ENCODE measurements around the gene ADAMTS1.

The ADAMTS1 gene

GRCh38 chr21:26812173-26812572 is 33.0 kb downstream of the ADAMTS1 start:
- no peak for DNase-seq (ENCODE audit: low spot score)

GRCh38 chr21:26811482-26811881 is 33.7 kb downstream of the ADAMTS1 start:
- DNase-seq (ENCODE audit: low spot score): no peak

DNA sequence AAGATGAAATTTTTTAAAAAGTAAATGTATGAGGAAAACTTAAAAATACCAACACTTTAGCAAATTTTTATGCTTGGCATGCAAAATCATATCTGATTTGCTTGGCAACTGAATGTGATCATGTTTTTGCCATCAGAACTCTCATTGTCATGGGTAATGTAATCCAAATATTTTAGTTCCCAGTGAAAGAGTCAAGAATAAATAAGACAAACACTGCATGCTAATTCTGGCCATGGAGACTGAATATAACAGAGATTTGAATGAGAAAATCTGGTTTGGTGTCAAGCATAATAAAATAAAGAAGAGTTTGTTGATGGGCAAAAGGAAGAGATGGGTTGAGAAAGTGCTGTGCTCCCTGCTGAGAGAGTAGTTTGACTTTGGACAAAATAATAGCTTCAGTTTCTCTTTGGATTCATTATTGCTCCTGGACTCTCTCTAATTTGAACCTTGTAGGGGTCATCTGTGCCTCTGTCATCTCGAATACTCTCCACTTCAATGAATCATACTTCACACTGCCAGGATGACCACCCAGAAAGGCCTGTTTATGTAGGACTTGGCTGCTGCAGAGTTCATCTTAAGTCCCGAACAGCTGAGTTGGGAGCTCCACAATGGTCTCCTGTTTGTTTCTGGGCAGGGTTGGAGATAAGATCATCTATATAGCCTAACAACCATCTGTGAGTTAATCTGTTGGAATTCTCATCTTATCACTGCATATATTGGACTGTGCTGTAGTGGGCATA is 34.4 kb downstream of the ADAMTS1 start:
- no peak for DNase-seq (ENCODE audit: low spot score)

DNA sequence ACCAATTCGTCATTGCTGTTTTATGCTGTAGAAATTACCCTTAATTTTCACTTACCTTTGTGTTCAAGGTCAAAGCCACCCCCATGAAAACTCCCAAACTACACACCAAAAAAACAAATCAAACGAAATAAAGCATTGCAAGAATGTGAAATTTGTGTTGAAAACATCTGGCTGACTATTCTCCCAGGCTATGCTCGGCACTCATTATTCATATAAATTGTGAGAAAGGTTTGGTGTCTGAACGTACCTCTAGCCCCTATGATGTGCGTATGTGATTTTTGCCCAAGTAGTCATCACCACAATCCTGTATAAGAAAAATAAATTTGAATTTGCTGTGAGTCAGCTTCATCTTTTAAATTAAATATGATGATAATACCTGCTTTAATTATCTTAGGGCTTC is 34.9 kb downstream of the ADAMTS1 start:
- no peak for DNase-seq (ENCODE audit: low spot score)

- DNase-seq (ENCODE audit: low spot score): no peak
Measured at GRCh38 chr21:26809745-26810144, 35.5 kb downstream of the ADAMTS1 start.

- no peak for DNase-seq (ENCODE audit: low spot score)
Measured at GRCh38 chr21:26806801-26807295, 38.4 kb downstream of the ADAMTS1 start.

DNA sequence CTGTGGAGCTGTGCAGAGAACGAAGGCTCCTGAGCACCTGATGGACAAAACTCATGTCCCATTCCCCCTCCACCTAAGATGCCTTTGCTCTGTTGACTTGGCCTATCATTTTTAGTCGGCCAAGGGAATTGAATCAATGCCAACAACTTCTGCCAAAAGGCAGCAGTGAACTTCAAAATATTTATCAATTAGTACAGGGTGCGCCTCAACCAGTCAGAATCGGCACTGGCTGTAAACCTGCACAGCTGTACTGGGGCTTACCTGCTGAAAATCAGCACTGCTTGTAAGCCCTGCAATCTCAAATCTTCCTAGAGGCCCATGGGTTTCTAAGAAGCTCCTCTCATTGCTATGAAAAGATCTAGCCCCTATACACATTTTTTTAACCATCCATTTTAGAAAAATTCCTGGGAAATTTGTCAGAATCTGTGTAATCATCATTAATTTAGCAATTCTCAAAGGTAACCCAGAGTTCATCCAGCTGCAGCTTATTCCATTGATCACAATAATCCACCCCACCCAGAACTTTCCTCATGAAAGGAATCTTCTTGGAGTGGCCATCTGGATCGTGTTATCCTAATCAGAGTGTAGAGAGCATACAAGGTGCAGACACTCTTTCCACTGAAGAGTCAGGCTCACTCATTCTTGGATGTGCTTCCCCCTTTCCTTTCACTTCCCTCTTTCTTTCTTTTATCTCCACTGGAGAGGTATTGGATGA is 40.2 kb downstream of the ADAMTS1 start:
- no peak for DNase-seq (ENCODE audit: low spot score)

GRCh38 chr21:26801498-26801897 is 43.7 kb downstream of the ADAMTS1 start:
- no peak for DNase-seq (ENCODE audit: low spot score)

DNA sequence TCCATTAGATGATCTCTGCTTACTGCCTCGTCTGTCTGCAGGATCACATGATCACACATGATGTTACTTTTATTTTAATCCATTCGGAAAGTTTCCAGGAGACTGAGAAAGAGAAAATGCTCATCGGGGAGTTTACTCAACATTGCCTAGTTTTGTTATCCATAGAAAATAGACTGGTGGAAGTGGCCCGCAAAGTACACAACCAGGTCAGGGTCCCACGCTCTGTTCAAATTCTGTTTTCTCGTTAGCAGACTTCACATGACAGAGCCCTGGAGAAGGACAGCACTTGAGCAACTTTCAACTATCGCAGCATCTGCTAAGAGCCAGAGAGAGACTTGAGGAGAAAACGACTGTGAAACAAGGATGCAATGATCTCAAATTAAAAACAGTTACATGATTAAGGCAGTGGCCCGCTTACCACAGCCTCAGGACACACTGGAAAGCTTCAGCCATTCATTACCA is 44.2 kb downstream of the ADAMTS1 start:
- no peak for DNase-seq (ENCODE audit: low spot score)

DNA sequence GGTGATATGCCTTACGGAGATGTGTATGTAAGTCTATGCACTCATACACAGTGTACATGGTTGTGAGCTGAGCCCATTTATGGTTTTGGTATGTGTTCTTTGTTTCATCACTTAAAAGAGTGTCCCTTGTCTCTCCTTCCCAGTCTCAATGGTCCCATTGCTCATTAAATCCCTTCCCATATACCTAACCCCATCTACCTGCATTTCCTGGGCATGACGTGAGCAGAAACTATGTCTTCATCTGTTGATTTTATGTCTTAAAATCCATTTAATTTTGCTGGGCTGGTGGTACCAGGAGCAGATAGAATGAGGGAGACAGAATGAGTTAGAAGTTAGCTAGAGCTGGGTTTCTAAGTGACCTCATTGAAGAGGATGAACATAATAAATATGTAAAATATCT is 44.8 kb downstream of the ADAMTS1 start:
- DNase-seq (ENCODE audit: low spot score): no peak

DNA sequence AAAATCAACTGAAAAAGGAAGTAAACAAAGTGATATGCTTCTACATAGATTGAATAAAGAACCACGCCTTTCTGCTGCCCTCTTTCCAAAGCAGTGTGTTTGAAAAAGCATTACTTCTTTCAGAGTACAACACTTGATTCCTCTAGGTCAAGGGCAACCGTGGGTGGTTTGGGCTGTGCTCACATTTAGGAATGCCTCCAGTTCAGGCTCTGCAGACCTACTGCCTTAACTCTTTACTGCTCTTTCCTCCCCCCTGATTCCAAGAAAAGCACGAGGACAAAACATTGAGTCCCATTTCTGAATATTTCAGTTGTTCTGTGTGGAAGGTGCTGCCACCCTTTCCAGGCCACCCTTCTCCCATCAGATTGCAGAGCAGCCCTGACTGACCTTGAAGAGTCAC is 45.2 kb downstream of the ADAMTS1 start:
- no peak for DNase-seq (ENCODE audit: low spot score)

DNA sequence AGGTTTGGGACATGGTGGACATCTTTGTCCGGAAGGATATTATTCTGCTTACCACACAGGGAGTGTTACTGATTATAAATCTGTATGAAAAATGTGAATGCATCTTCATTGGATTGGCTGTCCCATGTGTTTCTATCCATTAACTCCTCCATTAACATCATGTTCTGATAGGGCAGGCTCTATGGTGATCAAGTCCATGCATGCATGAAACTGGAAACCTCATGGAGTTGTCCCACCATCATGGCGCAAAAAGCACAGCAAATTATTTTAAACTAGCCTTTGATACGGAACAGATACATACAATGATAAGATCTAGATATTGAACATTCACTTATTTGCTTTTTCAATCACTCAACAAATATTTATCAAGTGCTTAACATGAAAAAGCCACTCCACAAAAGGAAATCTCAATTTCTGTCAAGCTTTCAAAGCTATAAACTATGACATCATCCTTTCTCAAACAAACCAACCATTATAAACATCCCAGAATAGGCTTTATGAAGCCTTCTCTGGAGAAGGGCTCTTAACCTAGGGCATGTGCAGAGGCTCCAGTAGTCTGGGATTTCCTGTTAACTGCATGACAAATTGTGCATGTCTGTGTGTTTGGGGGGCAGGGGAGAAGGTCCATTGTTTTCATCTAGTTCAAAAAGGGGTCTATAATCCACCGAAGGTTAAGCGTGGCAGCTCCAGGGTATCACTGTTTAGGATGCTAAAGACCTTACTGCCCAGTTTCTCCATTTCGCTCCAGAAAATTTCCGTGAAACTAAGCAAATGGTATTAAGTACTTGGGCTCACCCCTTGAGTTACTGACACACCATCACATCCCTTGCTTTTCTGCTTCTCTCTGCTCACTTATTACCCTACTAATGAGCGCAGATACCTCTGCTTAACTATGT is 46.1 kb downstream of the ADAMTS1 start:
- no peak for DNase-seq (ENCODE audit: low spot score)

DNA sequence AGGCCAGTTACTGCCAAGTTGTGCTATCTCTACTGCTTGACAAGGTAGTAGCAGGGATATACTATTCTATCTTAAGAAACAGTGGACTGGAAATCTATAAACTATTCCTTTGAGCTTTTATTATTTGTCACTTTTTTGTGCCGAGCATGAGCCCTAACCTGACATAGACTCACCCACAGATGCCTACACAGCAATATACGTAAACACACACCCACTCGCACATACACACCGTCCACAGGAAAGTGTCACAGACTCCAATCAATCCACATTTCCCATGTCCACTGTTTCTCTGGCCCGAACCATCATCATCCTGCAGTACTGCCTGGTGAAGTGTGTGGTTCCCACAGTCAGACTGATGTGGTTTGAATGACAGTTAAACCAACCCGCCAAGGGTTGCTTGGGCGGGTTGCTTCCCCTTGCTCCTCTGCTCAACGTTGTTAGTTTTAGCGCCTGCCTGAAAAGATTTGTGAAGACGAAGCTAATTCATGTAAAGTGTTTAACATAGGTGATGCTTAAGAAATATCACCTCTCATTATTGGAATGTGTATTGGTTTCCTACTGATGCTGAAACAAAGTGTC is 47.2 kb downstream of the ADAMTS1 start:
- no peak for DNase-seq (ENCODE audit: low spot score)

- no peak for DNase-seq (ENCODE audit: low spot score)
Measured at GRCh38 chr21:26795866-26796329, 49.3 kb downstream of the ADAMTS1 start.

GRCh38 chr21:26795412-26795805 is 49.8 kb downstream of the ADAMTS1 start:
- no peak for DNase-seq (ENCODE audit: low spot score)

- DNase-seq (ENCODE audit: low spot score): no peak
Measured at GRCh38 chr21:26794597-26795411, 50.4 kb downstream of the ADAMTS1 start.

GRCh38 chr21:26790296-26790695 is 54.9 kb downstream of the ADAMTS1 start:
- no peak for DNase-seq (ENCODE audit: low spot score)

GRCh38 chr21:26788790-26789189 is 56.4 kb downstream of the ADAMTS1 start:
- no peak for DNase-seq (ENCODE audit: low spot score)
